Mucosa of gallbladder (tissue), 1 donor: ENCODE results near the gene RAB39B. TPM values are rescaled to one million over a fixed set of nuclear protein-coding genes. Genes with fewer than 3 reads are reported as not detected.
"Not testable (repeated sequence)": the region's sequence is repeated elsewhere in the genome, so short reads cannot be mapped to it uniquely, and the experiment has no call there.

Experiments
- DNase-seq: peaks from one replicate; pipeline ENCODE4 v3.0.0-alpha.2; 2020; ENCODE audit warnings: low spot score
- total RNA-seq: library from RNA; stranded (reverse); gene quantifications from one replicate; pipeline ENCODE4 v1.2.1, GENCODE V29; 2021
- donor health status: DM: no; HTN: no; CAD: no.

Gene RAB39B
- total RNA-seq = 1.2 TPM

GRCh38 chrX:155263854-155264628 lies at the start of gene RAB39B:
Gene RAB39B (minus strand): TSS chrX:155264491. CDS start chrX:155264288, 203 bp downstream.
- DNase-seq = peak; percentile 39

GRCh38 chrX:155313766-155314165 lies 49.5 kb upstream of the RAB39B start:
- DNase-seq = no peak

- DNase-seq = no peak
These were observed 29.5 kb upstream of the RAB39B start for GRCh38 chrX:155293771-155294170.

GRCh38 chrX:155279873-155280272 lies 15.6 kb upstream of the RAB39B start:
- DNase-seq = no peak

DNA sequence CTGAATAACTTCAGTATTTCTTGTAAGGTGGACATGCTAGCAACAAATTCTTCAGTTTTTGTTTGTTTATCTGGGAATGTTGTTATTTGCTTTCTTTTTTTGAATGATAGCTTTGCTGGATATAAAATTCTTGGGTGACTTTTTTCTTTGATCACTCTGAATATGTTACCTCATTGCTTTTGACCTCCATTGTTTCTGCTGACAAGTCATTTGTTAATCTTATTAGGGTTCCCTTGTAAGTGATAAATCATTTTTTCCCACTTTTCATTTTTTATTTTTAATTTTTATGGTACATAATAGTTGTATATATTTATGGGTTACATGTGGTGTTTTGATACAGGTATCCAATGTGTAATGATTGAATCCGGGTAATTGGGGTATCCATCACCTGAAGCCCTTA lies 6.7 kb upstream of the RAB39B start:
- no peak for DNase-seq

- not testable (repeated sequence) for DNase-seq
These were observed 3.7 kb upstream of the RAB39B start for GRCh38 chrX:155267995-155268394.

GRCh38 chrX:155266439-155266838 lies 2.1 kb upstream of the RAB39B start:
- no peak for DNase-seq

- no peak for DNase-seq
These were observed 1.1 kb downstream of the RAB39B start for GRCh38 chrX:155262970-155263754.

DNA sequence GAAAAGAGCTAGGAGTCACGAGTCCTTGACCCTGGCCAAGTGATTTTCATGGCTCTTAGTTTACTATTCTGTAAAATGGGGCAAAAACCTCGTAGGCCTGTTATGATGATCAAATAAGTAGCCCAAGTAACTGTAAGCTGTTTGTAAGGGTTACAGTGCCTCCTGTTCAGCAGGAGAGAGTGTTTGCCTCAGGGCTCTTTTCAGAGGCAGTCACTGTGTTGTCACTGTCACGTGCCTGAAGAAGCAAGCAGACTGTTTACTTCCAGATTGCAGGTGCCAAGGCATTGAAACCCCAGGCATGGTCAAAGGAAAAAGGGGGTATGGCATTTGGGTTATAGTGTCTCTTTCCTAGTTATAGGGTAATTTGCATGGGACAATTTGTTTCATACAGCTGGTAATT lies 4.5 kb downstream of the RAB39B start:
- DNase-seq = no peak

DNA sequence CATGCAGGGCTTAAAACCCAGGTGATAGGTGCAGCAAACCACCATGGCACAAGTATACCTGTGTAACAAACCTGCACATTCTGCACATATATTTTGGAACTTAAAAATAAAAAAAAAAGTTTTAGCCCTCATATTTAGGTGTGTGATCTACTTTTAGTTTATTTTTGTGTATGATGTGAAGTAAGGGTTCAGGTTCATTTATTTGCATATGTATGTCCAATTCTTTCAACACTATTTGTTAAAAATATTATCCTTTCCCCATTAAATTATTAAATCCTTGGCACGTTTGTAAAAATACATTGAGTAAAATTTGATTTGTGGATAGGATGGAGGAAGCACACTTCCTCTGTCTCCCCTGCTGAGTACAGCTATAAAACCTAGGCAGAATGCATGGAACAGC lies 12.9 kb downstream of the RAB39B start:
- no peak for DNase-seq

DNA sequence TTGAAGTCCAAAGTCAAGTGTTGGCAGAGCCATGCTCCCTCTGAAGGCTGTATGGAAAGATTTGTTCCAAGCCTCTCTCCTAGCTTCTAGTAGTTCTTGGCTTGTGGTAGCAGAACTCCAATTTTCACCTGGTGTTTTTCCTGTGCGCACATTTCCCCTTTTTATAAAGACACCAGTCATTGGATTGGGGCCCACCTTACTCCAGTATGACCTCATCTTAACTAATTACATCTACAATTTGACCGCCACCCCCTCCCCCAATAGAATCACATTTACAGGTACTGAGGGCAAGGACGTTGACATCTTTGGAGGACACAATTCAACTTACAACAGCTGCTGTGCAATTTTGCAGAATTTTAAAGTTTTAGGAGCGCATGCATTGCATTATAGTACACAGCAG lies 16.8 kb downstream of the RAB39B start:
- DNase-seq = no peak

DNA sequence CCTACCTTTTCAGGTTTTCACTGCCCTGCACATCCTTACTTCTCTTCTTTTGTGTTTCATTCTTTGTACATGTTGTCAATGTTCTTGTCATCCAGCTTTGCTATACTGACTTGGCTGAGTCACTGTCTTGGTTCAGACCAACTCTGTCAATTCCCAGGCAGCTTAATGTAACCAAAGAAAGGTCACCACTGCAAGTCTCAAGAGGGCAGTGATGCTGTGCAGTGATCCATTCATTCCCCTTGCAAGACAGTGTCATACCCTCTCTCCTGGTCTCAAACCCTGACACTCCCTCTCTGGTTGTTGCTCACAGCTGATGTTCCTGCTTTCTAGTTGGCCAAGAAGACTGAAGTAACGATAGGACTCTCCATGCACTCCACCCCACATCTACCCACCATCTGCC lies 17.5 kb downstream of the RAB39B start:
- DNase-seq = no peak

- DNase-seq = no peak
These were observed 22.0 kb downstream of the RAB39B start for GRCh38 chrX:155242300-155242699.

DNA sequence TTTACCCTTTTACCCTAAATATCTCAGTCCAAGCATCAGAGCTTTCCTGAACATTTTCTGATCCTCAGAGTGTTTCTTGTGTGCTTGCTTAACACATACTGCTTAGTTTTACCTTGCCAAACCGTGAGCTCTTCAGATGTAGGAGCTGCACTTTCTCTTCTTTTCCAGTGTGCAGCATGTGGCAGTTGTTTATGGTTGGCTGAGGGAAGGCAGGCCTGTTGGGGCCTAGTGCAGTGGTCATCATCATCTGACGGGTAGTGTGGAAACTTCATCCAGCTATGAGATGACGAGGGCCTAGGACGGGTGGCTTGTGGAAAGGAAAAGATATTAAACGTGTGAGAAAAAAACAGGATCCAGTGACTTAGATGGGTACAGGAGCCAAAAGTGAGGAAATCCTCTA lies 26.6 kb downstream of the RAB39B start:
- no peak for DNase-seq

- no peak for DNase-seq
These were observed 28.4 kb downstream of the RAB39B start for GRCh38 chrX:155235891-155236290.

GRCh38 chrX:155231163-155231562 lies 33.1 kb downstream of the RAB39B start:
- DNase-seq = no peak

DNA sequence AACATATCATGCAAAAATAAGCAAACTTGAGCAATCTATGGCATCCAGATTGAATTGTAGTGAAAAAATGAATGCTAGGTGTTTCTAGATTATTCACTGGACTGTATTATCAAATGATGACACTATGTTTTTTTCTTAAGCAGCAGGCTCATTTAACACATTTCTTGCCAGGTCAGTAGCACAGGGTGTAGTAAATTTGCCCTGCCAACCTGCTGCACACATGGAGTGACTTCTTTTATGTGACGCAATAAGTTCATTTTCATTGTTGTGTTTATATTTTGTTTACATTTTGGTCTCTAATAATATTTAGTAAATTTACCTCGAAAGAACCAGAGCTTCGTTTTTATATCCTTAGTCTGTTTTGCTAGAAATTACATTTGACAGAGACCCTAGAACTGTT lies 38.5 kb downstream of the RAB39B start:
- DNase-seq = no peak

GRCh38 chrX:155223746-155224145 lies 40.5 kb downstream of the RAB39B start:
- not testable (repeated sequence) for DNase-seq

GRCh38 chrX:155221351-155221750 lies 42.9 kb downstream of the RAB39B start:
- no peak for DNase-seq

- no peak for DNase-seq
These were observed 45.5 kb downstream of the RAB39B start for GRCh38 chrX:155218777-155219176.

GRCh38 chrX:155216940-155217440 lies 47.3 kb downstream of the RAB39B start:
- no peak for DNase-seq

GRCh38 chrX:155216179-155216939 lies 47.9 kb downstream of the RAB39B start, which contains the start of gene VBP1:
Gene VBP1 (plus strand): TSS chrX:155216460. CDS start chrX:155216483, 23 bp downstream.
- DNase-seq = peak; percentile 93
